HG03521 (cell line): ENCODE measurements around the gene SMIM12.
A peak's percentile ranks its signal among the peaks of the same experiment; 100 is the strongest.

Experiments
- ATAC-seq: cut with Tn5 transposase; IDR thresholded peaks from one replicate; pipeline ENCODE4 v1.9.1; 2021; ENCODE audit warnings: mild to moderate bottlenecking, moderate library complexity; ENCODE audit not compliant: unreplicated experiment

Gene SMIM12

DNA sequence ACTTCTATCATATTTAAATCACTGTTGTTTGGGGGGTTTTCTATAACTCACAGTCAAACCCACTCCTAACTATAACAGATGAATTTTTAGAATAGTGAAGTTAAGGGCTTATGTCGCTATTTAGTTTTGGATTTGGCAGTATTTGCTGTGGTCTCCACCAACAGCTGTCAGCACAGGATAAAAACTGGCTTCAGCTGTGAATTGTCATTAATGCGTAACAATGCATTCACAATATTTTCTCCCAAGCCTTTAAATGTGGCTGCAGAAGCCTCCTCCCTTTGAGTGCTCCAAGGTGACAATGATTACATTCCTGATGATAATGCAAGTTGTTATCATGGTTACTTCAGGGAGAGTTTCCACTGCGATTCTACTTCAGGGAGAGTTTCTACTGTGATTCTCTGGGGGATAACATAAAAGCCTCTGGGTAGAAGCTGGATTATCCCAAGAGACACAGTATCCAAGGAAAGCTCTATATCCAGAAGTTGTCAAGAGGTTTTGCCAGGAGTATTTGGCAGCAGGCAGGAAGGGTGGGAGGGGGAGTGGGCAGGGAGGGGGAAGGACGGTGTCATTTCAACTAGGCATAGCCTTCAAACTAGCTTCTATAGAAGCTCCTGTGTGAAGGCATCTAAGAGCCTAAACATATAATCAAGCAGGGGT is 14.9 kb upstream of the SMIM12 start:
- ATAC-seq: no peak

DNA sequence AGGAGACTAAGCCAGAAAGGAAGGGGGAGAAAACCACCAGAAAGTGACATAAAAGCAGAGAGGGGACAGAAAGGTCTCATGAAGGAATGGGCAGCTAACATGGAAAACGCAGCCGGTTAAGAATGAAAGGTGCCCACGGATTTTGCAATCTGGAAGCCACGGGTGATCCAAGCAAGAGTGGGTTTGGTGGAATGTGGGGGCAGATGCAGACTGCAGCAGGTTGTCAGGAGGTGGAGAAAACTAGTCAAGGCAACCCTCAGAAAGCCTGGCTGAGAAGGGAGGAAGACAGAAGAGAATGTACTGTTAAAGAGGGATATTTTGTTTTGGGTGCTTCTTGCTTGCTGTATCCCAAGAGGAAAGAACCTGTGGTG is 12.6 kb upstream of the SMIM12 start:
- no peak for ATAC-seq

DNA sequence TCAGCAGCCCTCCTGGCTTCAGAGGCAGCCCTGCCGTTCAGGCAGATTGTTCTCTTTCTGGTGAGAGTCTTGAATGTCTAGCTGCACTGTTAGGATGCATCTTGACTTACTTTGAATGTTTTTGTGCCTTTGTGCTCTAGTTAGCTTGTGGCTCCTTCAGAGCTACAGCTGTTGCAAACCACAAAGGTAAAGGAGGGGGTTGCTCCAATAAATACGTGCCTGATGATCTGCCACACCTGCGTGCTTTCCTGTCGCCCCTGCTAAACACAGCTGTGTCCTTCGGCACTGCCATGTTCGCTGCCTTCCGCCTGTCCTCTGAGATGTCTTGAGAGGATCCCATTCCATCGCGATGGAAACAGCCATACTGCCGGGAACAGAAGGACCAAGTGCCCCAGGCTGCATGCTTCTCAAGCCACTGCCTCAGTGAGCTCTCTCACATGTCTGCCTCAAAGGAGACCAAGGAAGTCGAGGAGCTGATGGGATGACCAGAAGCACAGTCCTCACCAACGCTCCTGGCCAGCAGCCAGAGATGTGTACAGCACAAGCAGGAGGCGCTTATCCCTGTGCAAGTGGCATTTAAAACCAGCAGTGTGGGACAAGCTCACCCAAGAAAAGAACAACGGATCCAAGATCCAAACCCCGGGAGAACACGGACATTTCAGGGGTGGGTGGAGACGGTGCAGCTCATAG is 12.0 kb upstream of the SMIM12 start:
- no peak for ATAC-seq

GRCh38 chr1:34870395-34870794 is 10.8 kb upstream of the SMIM12 start:
- ATAC-seq: no peak

DNA sequence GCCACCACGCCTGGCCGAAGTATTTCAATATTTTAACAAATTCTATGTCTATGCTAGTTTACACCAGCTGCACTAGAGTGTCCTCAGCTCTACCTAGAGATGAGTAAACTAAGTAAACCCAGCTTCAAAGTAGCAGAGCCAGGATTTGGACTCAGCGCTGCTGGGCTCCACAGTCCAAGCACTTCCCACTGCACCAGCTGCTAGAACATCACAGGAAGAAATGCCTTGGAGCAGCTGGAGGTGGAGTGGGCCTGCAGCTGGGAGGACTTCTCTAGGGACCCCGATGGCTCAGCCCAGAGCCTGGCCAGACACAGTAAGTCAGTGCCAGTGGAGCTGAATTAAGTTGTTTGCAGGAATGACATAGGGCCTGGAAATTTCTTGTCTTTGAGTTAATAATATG is 10.2 kb upstream of the SMIM12 start:
- ATAC-seq: no peak

DNA sequence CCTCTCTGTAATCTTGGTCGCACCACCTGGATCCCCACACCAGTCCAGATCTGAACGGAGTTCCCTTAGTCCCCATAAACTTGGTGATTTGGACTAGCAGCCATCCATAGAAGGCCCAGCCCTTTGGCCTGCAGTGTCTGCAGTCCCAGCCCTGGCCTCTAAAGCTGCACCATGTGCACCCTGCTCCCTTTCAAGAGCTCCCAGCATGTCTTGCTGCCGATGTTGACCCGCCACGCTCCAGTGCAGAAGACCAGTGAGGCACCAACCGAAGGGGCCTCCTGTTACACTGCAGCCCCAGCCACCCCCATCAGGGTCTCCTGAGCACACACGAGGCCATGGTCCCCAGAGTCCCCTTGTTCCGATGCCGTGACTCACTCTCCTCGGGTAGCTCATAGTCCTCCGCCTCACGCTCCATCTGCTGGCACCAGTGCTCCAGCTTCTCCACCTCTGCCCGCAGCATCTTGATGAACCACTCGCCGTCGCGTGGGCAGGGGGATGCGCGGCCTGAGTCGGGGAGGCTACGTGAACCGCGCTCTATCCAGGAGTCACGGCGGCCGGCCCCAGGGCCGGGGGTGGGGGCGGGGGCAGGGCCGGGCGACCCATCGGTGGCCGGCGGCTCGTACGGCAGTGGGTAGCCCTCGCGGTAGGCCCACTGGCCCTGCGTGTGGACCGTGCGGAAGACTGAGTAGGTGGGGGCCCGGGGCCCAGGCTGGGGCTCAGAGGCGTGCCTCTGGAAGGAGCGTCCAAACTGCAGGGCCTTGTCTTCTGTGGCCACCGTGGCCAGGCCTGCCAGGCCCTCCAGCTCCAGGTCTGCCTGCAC is 8.9 kb upstream of the SMIM12 start:
- ATAC-seq: no peak

- ATAC-seq: no peak
These were observed 7.9 kb upstream of the SMIM12 start for GRCh38 chr1:34867415-34867814.

GRCh38 chr1:34866762-34867109 is 7.2 kb upstream of the SMIM12 start:
- no peak for ATAC-seq

GRCh38 chr1:34865981-34866761 is 6.6 kb upstream of the SMIM12 start:
- peak; percentile 59 for ATAC-seq

GRCh38 chr1:34865573-34865972 is 6.0 kb upstream of the SMIM12 start:
- ATAC-seq: no peak

DNA sequence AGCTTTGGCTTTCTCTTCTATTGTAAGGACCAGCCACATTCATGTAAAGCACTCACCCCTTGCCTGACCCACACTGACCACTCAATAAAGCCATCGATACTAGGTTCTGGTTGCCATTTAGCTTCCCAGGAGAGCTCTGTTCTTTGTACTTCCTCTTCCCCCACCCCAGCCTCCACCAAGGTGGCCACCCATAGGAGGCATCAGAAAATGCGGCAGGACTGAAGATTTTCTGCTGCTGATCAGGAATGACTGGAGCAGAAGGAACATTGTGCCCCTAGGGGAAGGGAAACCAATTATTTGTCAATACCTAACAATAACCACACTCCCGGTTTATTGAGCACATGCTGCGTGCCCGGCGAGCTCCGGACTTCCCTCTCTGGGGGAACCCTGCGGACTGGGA is 5.2 kb upstream of the SMIM12 start:
- no peak for ATAC-seq

GRCh38 chr1:34863501-34863900 is 4.0 kb upstream of the SMIM12 start:
- no peak for ATAC-seq

- peak; percentile 17 for ATAC-seq
These were observed 576 bp downstream of the SMIM12 start for GRCh38 chr1:34858901-34859445.

DNA sequence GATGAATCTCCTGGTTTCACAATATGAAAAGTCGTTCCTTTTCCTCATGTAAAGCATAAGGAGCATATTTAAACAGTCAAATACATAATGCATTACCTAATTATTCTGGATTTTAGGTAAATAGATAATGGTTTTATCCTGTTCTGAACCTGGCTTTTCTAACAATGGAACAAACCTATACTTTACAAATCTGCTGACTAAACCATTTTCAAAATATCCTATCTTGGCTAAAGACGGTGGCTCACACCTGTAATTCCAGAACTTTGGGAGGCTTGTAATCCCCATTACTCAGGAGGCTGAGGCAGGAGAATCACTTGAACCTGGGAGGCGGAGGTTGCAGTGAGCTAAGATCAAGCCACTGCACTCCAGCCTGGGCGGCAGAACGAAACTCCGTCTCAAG is 2.9 kb downstream of the SMIM12 start:
- ATAC-seq: no peak

DNA sequence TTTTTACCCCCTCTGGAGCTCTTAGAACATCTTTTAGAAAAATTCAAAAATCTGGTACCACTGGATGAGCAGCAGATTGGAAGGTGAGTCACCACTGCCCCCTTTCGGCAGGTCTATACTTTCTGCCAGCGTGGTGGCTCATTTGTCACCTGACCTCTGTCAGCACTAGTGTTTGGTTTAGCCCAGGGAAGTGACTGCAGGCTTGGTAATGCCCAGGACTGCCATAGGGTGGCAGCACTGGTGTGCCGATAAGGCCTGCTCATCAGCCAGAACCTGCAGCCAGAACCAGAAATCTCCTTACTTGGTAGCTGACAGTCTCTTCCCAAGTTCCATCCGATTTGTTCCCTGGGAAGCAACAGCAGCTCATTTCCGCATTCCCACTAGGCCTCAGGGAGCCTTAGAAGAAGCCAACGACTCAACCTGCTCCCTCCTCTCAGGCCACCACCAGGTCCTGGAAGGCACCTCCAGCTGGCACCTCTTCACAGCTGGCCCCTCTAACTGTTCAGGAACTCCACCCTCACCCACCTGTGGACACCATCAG is 6.8 kb downstream of the SMIM12 start:
- ATAC-seq: peak; percentile 91

GRCh38 chr1:34851431-34852105 is 8.0 kb downstream of the SMIM12 start:
- ATAC-seq: no peak

DNA sequence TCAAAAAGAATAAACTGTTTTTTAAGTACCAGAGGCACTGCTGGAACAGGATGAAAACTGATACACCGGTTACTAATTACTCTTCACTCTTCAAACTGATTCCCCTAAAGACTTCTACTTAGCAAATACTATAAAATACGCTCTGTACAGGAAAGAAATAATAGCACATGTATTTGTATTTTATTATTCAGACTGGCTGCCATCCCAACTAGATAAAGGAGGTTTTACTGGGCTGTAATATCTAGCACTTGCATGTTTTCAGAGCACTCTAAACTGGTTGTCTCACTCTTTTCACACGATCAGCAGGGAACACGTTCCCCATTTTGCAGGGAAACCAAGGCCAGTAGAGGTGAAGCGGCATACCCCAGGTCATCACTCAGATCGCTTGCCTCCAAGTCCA is 9.2 kb downstream of the SMIM12 start:
- no peak for ATAC-seq

- ATAC-seq: no peak
These were observed 12.5 kb downstream of the SMIM12 start for GRCh38 chr1:34847094-34847493.

GRCh38 chr1:34846265-34846664 is 13.3 kb downstream of the SMIM12 start:
- ATAC-seq: no peak
